SK-N-MC (cell line): Measurements from ENCODE around the gene ACR.

Experiments
- EZH2 ChIP-seq: fragments of 200-600 bp; sonication (generic); IDR thresholded peaks from one replicate; pipeline ENCODE4 v1.6.1; 2017; ENCODE audit warnings: antibody characterized with exemption
- FOXP2 ChIP-seq: optimal IDR thresholded peaks from 2 replicates; pipeline ENCODE3; 2011; ENCODE audit warnings: mild to moderate bottlenecking, moderate library complexity; ENCODE audit not compliant: insufficient read depth; ENCODE audit errors: extremely low read length, control extremely low read depth
- POLR2AphosphoS5 ChIP-seq: IDR thresholded peaks from 2 replicates; pipeline ENCODE4 v1.6.1; 2012; ENCODE audit warnings: mild to moderate bottlenecking, low read depth, low read length, borderline replicate concordance

- TF ChIP-seq EZH2 (no peak), POLR2AphosphoS5 (no peak), FOXP2 (no peak)
Measured at GRCh38 chr22:50728523-50728931, 9.5 kb upstream of the ACR start.
